Nephron progenitor cell (in vitro differentiated cells): Measurements from ENCODE around the gene XK.

Experiments
- DNase-seq: peaks from one replicate; pipeline ENCODE4 v3.0.0; 2021
- H3K27ac Mint-ChIP-seq: 2 replicates; pipeline ENCODE4 v1.8.0; 2021; ENCODE audit warnings: mild to moderate bottlenecking, moderate library complexity, mixed read lengths
- H3K27me3 Mint-ChIP-seq: 2 replicates; pipeline ENCODE4 v1.8.0; 2021; ENCODE audit warnings: mild to moderate bottlenecking, low read depth, mixed read lengths; ENCODE audit not compliant: poor library complexity
- H3K36me3 Mint-ChIP-seq: 2 replicates; pipeline ENCODE4 v1.8.0; 2021; ENCODE audit warnings: low read depth, mixed read lengths
- H3K4me1 Mint-ChIP-seq: 2 replicates; pipeline ENCODE4 v1.8.0; 2021; ENCODE audit warnings: mixed read lengths
- H3K4me3 Mint-ChIP-seq: 2 replicates; pipeline ENCODE4 v1.8.0; 2021; ENCODE audit warnings: mild to moderate bottlenecking, moderate library complexity, mixed read lengths
- H3K9me3 Mint-ChIP-seq: 2 replicates; pipeline ENCODE4 v1.8.0; 2021; ENCODE audit warnings: mild to moderate bottlenecking, moderate library complexity, mixed read lengths
- TF ChIP-seq, protein P1 (sequence below): fragments of 200-600 bp; sonication (generic); IDR thresholded peaks from 2 replicates; pipeline ENCODE4 v1.5.0; 2021; ENCODE audit warnings: antibody characterized with exemption

XK gene

DNA sequence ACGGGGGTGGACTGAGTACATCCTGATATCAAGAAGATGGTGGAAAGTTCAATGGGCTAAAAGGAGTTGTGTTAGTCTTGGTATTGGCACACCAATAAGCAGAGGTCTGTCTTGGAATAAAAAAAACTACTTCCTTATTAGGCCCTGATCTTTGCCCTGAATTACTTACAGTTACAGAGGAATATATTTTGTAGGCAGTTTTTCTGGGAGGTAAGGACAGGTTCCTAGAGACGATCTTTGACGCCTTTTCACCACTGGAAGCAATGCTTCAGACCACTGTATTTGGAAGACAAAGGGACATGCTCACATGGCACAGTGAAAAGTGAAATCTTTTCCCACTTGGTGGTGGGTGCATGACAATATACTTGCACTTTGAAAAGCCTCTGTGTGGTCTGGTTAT, 618 bp upstream of the XK start:
- TF ChIP-seq, protein P1, sequence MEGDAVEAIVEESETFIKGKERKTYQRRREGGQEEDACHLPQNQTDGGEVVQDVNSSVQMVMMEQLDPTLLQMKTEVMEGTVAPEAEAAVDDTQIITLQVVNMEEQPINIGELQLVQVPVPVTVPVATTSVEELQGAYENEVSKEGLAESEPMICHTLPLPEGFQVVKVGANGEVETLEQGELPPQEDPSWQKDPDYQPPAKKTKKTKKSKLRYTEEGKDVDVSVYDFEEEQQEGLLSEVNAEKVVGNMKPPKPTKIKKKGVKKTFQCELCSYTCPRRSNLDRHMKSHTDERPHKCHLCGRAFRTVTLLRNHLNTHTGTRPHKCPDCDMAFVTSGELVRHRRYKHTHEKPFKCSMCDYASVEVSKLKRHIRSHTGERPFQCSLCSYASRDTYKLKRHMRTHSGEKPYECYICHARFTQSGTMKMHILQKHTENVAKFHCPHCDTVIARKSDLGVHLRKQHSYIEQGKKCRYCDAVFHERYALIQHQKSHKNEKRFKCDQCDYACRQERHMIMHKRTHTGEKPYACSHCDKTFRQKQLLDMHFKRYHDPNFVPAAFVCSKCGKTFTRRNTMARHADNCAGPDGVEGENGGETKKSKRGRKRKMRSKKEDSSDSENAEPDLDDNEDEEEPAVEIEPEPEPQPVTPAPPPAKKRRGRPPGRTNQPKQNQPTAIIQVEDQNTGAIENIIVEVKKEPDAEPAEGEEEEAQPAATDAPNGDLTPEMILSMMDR: no peak
- Mint-ChIP-seq H3K27me3 (peaks cover 22% of the 10 kb centered on the region), H3K27ac (no peak overlapping the region), H3K36me3 (no peaks in the 10 kb centered on the region), H3K9me3 (peaks cover 28% of the 10 kb centered on the region), H3K4me1 (no peaks in the 10 kb centered on the region), H3K4me3 (peak overlapping the region; percentile 28)
- no peak for DNase-seq

DNA sequence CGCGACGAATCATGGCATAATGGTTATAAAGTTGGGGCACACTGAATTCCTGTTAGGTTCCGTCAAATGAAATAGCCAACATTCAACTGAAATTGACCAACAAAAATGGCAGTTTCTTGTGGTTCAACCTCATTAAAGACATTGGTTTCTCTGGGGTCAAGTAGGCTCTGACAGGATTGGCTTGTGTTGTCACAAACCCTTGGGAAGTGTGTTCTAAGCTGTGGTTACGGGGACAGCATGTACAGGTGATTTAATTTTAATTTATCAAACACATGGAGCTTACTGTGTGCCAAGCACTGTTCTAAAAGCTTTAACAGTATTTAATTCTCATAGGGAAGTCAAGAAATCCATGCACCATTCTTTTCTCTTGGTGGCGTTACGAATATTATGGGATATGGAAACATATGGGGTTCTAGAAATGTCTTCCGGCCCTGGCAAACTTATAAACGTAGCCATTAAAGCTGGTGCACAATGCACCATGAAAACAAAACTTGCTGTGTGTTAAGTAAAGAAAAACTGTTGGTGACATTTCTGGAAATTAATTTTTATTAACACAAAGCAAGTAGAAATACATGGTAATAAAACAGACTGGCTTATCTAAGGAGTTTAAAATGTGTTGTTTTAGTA, 891 bp downstream of the XK start:
- Mint-ChIP-seq H3K27ac (no peak overlapping the region), H3K4me3 (peak overlapping the region; percentile 71), H3K27me3 (peaks cover 22% of the 10 kb centered on the region), H3K4me1 (no peaks in the 10 kb centered on the region), H3K36me3 (no peaks in the 10 kb centered on the region), H3K9me3 (peaks cover 23% of the 10 kb centered on the region)
- TF ChIP-seq, protein P1: no peak
- DNase-seq: no peak

DNA sequence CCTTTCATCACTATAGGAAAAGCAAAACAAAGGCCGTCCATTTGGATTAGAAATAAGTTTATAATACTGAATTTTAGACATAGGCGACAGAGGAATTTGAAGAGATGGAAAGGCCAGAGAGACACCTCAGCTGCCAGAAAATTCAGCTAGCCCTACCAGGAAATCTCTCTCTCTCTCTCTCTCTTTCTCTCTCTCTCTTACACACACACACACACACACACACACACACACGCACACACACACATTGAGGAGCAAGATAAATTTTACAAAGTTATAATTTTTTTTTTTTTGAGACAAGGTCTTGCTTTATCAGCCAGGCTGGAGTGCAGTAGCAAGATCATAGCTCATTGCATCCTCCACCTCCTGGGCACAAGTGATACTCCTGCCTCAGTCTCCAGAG, 1.4 kb downstream of the XK start:
- DNase-seq: no peak
- Mint-ChIP-seq H3K36me3 (no peaks in the 10 kb centered on the region), H3K9me3 (peaks cover 20% of the 10 kb centered on the region), H3K4me3 (no peak overlapping the region), H3K27ac (no peak overlapping the region), H3K4me1 (no peaks in the 10 kb centered on the region), H3K27me3 (peaks cover 22% of the 10 kb centered on the region)
- TF ChIP-seq, protein P1: no peak

DNA sequence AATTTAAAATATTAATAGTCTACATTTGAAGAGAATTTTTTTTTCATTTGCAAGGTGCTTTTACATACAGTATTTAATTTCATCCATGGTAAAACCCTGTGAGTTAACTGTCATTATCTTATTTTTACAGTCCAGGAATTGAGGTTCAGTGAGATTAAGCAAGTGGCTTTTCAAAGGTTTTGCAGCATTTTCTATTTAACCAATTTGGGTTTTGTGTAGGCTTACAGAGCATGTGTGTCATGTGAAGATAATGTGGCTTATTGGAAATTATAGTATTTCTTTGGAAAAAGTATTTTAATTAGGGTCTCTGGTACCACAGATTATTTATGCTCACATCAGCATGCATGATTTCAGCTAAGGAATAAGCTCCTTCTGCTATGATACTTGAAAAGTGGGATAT, 4.5 kb downstream of the XK start:
- TF ChIP-seq, protein P1: no peak
- Mint-ChIP-seq H3K36me3 (no peaks in the 10 kb centered on the region), H3K4me1 (no peaks in the 10 kb centered on the region), H3K4me3 (no peak overlapping the region), H3K27ac (no peak overlapping the region), H3K27me3 (peaks cover 19% of the 10 kb centered on the region), H3K9me3 (peaks cover 16% of the 10 kb centered on the region)
- no peak for DNase-seq

DNA sequence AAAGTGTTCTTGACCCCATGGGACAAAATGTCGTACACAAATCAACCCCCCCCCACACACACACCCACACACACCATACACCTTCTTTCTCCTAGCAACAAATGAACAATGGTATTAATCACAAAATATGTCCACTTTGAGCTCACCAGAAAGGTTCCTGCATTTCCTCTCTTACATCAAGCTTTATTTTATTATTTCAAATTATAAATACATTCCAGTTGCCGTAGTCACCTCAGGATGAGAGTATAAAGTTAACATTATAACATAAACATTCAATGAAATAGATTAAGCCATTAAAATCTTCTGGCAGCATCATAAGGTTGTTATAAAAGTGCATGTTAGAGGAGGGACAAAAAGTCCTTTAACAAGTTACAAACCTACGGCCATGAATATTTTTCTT, 7.3 kb downstream of the XK start:
- DNase-seq: no peak
- Mint-ChIP-seq H3K36me3 (no peaks in the 10 kb centered on the region), H3K4me3 (no peak overlapping the region), H3K27me3 (no peaks in the 10 kb centered on the region), H3K4me1 (no peaks in the 10 kb centered on the region), H3K9me3 (peaks cover 11% of the 10 kb centered on the region), H3K27ac (no peak overlapping the region)
- TF ChIP-seq, protein P1: no peak

DNA sequence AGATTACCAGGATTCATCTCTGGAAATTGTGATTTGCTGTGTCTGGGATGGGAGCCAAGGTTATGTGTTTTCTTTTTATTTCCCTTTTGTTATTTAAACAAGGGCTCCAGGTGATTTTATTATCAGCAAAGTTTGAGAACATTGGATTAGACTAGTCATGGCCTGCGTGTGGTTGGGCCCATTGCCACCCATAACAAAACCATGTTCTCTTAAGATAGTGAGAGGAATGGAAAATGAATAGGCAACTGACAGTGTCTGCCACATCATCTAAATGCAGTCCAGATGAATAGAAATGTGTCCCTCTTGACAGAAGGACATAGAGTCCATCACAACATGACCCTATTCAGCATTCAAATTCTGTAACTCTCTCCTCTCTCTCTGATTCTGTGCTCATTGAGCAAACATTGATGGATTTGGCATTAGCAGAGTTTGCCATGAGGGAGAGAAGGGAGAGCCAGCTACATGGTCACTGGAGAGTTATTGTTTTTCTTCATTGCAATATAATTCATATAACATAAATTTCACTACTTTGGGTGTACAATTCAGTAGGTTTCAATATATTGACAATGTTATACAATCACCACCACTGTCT, 11.7 kb downstream of the XK start:
- H3K27ac Mint-ChIP-seq: no peak overlapping the region
- peaks cover 22% of the 10 kb centered on the region for H3K9me3 Mint-ChIP-seq
- no peak for DNase-seq
- H3K4me3 Mint-ChIP-seq: no peak overlapping the region
- H3K36me3 Mint-ChIP-seq: no peaks in the 10 kb centered on the region
- TF ChIP-seq, protein P1: no peak
- H3K4me1 Mint-ChIP-seq: peaks cover 9% of the 10 kb centered on the region
- peaks cover 3% of the 10 kb centered on the region for H3K27me3 Mint-ChIP-seq
